ENCODE results near the gene KCNN1.
A peak's percentile ranks its signal among the peaks of the same experiment; 100 is the strongest.

Gene KCNN1

DNA sequence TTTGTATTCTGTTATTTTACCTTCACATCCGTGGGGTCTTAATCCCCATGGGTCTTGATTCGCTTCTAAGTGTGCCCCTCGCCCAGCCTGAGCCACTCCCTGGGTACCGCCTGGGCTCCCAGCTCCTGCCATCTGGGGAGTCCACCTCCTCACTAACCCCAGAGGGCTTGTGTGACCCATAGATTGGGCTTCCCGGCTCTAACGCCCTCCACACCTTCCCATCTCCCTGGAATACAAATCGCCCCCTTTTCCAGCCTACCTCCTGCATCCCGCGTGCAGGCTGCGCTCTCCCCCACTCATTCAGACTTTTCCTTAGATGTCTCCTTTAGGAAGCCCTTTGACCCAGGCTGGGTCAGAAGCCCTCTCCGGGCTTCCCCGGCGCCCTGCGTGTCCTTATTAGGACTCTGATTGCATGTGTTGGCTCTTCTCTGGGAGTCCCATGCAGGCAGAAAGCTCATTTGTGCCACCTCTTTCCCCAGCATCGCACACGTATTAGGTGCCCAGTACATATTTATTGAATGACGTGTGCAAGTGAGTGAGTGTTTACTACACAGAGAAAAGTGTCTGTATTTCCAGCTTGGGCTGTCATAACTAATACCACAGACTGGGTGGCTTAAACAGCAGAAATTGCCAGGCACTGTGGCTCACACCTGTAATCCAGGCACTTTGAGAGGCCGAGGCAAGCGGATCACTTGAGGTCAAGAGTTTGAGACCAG is 33.3 kb upstream of the KCNN1 start:
- no peaks in the 10 kb centered on the region for H3K9me3 ChIP-seq (ENCODE audit: control insufficient read depth, low read length)
- H3K4me3 ChIP-seq (ENCODE audit: insufficient read depth, low read depth, low read length), result peak overlapping the region; percentile 82
- WGBS, 2 experiments, result 32 to 33% methylated on average over 19 of the region's 19 CpGs
- peaks cover 5% of the 10 kb centered on the region for H3K4me1 ChIP-seq (ENCODE audit: control insufficient read depth, insufficient read depth, low read length)
- H3K27ac ChIP-seq (ENCODE audit: insufficient read depth, low read depth, low read length, poor library complexity, severe bottlenecking), result no peak overlapping the region
- no peaks in the 10 kb centered on the region for H3K27me3 ChIP-seq (ENCODE audit: control insufficient read depth, insufficient read depth, low read length, poor library complexity, severe bottlenecking)
- H3K36me3 ChIP-seq (ENCODE audit: control insufficient read depth, insufficient read depth, low read length), result no peaks in the 10 kb centered on the region

GRCh38 chr19:17936379-17936778 is 30.5 kb upstream of the KCNN1 start:
- peaks cover 8% of the 10 kb centered on the region for H3K36me3 ChIP-seq (ENCODE audit: control insufficient read depth, insufficient read depth, low read length)
- WGBS, 2 experiments, result 95% methylated on average over 21 of the region's 21 CpGs

DNA sequence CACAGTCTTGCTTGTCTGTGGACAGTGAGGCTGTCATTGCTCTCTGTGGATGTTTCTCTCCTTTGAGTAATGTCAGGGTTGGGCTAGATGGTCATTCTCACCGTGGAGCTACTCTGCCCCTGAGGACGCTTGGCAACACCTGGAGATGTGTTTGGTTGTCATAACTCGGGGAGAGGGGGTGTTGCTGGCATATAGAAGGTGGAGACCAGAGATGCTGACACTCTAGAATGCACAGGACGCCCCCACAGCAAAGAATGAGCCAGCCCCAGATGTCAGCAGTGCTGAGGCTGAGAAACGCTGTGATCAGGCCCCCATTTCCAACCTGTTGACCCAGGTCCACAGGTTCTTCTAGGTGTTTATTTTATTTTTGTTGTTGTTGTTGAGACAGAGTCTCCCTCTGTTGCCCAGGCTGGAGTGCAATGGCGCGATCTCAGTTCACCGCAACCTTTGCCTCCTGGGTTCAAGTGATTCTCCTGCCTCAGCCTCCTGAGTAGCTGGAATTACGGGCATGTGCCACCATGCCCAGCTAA is 29.5 kb upstream of the KCNN1 start:
- Histone ChIP-seq H3K36me3 (ENCODE audit: control insufficient read depth, insufficient read depth, low read length) (peaks cover 8% of the 10 kb centered on the region), H3K27ac (ENCODE audit: insufficient read depth, low read depth, low read length, poor library complexity, severe bottlenecking) (no peak overlapping the region), H3K4me1 (ENCODE audit: control insufficient read depth, insufficient read depth, low read length) (peaks cover 5% of the 10 kb centered on the region), H3K27me3 (ENCODE audit: control insufficient read depth, insufficient read depth, low read length, poor library complexity, severe bottlenecking) (no peaks in the 10 kb centered on the region), H3K9me3 (ENCODE audit: control insufficient read depth, low read length) (no peaks in the 10 kb centered on the region), H3K4me3 (ENCODE audit: insufficient read depth, low read depth, low read length) (no peak overlapping the region)
- 94 to 95% methylated on average over 9 of the region's 9 CpGs for whole genome bisulfite sequencing, 2 experiments

More at GRCh38 chr19:17936379-17936778, 30.5 kb upstream of the KCNN1 start:
- H3K4me3 ChIP-seq (ENCODE audit: insufficient read depth, low read depth, low read length), result no peak overlapping the region
- no peaks in the 10 kb centered on the region for H3K27me3 ChIP-seq (ENCODE audit: control insufficient read depth, insufficient read depth, low read length, poor library complexity, severe bottlenecking)
- H3K27ac ChIP-seq (ENCODE audit: insufficient read depth, low read depth, low read length, poor library complexity, severe bottlenecking), result no peak overlapping the region
- no peaks in the 10 kb centered on the region for H3K9me3 ChIP-seq (ENCODE audit: control insufficient read depth, low read length)
- H3K4me1 ChIP-seq (ENCODE audit: control insufficient read depth, insufficient read depth, low read length), result peaks cover 5% of the 10 kb centered on the region

GRCh38 chr19:17938092-17938845 is 28.6 kb upstream of the KCNN1 start:
- Histone ChIP-seq H3K27me3 (ENCODE audit: control insufficient read depth, insufficient read depth, low read length, poor library complexity, severe bottlenecking) (no peaks in the 10 kb centered on the region), H3K36me3 (ENCODE audit: control insufficient read depth, insufficient read depth, low read length) (peaks cover 8% of the 10 kb centered on the region), H3K27ac (ENCODE audit: insufficient read depth, low read depth, low read length, poor library complexity, severe bottlenecking) (no peak overlapping the region), H3K9me3 (ENCODE audit: control insufficient read depth, low read length) (no peaks in the 10 kb centered on the region), H3K4me1 (ENCODE audit: control insufficient read depth, insufficient read depth, low read length) (peaks cover 5% of the 10 kb centered on the region), H3K4me3 (ENCODE audit: insufficient read depth, low read depth, low read length) (no peak overlapping the region)
- WGBS, 2 experiments, result 60 to 68% methylated on average over 7 of the region's 7 CpGs

DNA sequence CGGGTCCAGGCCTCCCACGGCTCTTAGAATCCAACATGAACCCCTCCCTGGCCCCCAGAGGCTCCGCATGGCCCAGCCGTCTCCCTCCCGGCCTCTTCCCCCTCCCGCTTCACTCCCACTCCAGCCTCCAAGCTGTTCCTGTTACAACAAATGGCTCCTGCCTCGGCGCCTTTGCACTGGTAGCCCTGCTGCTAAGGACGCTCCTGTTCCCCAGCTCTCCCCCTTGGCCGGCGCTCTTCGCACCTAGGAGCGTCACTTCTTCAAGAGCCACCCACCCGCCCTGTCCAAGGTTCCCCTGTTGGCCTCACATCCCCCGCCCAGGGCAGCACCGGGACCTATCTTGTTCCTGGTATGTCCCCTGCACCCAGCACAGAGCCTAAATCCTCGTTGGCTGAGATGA is 24.7 kb upstream of the KCNN1 start:
- Histone ChIP-seq H3K4me1 (ENCODE audit: control insufficient read depth, insufficient read depth, low read length) (no peaks in the 10 kb centered on the region), H3K4me3 (ENCODE audit: insufficient read depth, low read depth, low read length) (no peak overlapping the region), H3K27ac (ENCODE audit: insufficient read depth, low read depth, low read length, poor library complexity, severe bottlenecking) (no peak overlapping the region), H3K27me3 (ENCODE audit: control insufficient read depth, insufficient read depth, low read length, poor library complexity, severe bottlenecking) (no peaks in the 10 kb centered on the region), H3K9me3 (ENCODE audit: control insufficient read depth, low read length) (no peaks in the 10 kb centered on the region), H3K36me3 (ENCODE audit: control insufficient read depth, insufficient read depth, low read length) (peaks cover 13% of the 10 kb centered on the region)
- WGBS, 2 experiments, result 92% methylated on average over 17 of the region's 17 CpGs

GRCh38 chr19:17942582-17943273 is 24.2 kb upstream of the KCNN1 start:
- H3K36me3 ChIP-seq (ENCODE audit: control insufficient read depth, insufficient read depth, low read length), result peaks cover 13% of the 10 kb centered on the region

GRCh38 chr19:17943274-17944221 is 23.4 kb upstream of the KCNN1 start:
- no peak overlapping the region for H3K27ac ChIP-seq (ENCODE audit: insufficient read depth, low read depth, low read length, poor library complexity, severe bottlenecking)
- H3K27me3 ChIP-seq (ENCODE audit: control insufficient read depth, insufficient read depth, low read length, poor library complexity, severe bottlenecking), result peaks cover 3% of the 10 kb centered on the region
- peaks cover under 1% of the 10 kb centered on the region for H3K4me1 ChIP-seq (ENCODE audit: control insufficient read depth, insufficient read depth, low read length)
- WGBS, 2 experiments, result 91 to 94% methylated on average over 57 of the region's 57 CpGs
- no peaks in the 10 kb centered on the region for H3K9me3 ChIP-seq (ENCODE audit: control insufficient read depth, low read length)
- H3K4me3 ChIP-seq (ENCODE audit: insufficient read depth, low read depth, low read length), result no peak overlapping the region
- H3K36me3 ChIP-seq (ENCODE audit: control insufficient read depth, insufficient read depth, low read length), result peaks cover 13% of the 10 kb centered on the region

More at GRCh38 chr19:17942582-17943273, 24.2 kb upstream of the KCNN1 start:
- H3K9me3 ChIP-seq (ENCODE audit: control insufficient read depth, low read length), result no peaks in the 10 kb centered on the region
- no peak overlapping the region for H3K4me3 ChIP-seq (ENCODE audit: insufficient read depth, low read depth, low read length)
- no peaks in the 10 kb centered on the region for H3K27me3 ChIP-seq (ENCODE audit: control insufficient read depth, insufficient read depth, low read length, poor library complexity, severe bottlenecking)
- WGBS, 2 experiments, result 95 to 96% methylated on average over 40 to 41 of the region's 41 CpGs
- no peaks in the 10 kb centered on the region for H3K4me1 ChIP-seq (ENCODE audit: control insufficient read depth, insufficient read depth, low read length)
- no peak overlapping the region for H3K27ac ChIP-seq (ENCODE audit: insufficient read depth, low read depth, low read length, poor library complexity, severe bottlenecking)

DNA sequence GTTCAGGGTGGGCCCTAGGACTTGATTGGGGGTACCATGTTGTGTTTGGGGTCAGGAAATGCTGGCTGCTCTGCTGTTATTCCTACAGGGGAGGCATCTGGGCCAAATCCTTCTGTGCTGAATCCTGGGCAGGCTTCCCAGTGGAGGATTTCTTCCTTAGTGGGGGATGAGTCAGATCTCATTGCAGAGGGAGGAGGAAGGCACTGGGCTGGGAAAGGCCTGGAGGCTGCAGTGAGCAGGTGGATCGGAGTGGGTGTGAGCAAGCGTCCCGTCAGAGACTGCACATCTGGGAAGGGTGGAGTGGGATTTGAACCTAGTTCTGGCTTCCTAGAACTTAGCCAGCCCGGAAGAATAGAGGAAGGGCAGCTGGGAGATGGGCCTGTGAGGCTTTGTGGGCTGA is 22.6 kb upstream of the KCNN1 start:
- no peak overlapping the region for H3K4me3 ChIP-seq (ENCODE audit: insufficient read depth, low read depth, low read length)
- peaks cover 11% of the 10 kb centered on the region for H3K36me3 ChIP-seq (ENCODE audit: control insufficient read depth, insufficient read depth, low read length)
- peaks cover 11% of the 10 kb centered on the region for H3K27me3 ChIP-seq (ENCODE audit: control insufficient read depth, insufficient read depth, low read length, poor library complexity, severe bottlenecking)
- no peaks in the 10 kb centered on the region for H3K9me3 ChIP-seq (ENCODE audit: control insufficient read depth, low read length)
- peaks cover 8% of the 10 kb centered on the region for H3K4me1 ChIP-seq (ENCODE audit: control insufficient read depth, insufficient read depth, low read length)
- 95 to 97% methylated on average over 4 of the region's 4 CpGs for WGBS, 2 experiments
- H3K27ac ChIP-seq (ENCODE audit: insufficient read depth, low read depth, low read length, poor library complexity, severe bottlenecking), result no peak overlapping the region

DNA sequence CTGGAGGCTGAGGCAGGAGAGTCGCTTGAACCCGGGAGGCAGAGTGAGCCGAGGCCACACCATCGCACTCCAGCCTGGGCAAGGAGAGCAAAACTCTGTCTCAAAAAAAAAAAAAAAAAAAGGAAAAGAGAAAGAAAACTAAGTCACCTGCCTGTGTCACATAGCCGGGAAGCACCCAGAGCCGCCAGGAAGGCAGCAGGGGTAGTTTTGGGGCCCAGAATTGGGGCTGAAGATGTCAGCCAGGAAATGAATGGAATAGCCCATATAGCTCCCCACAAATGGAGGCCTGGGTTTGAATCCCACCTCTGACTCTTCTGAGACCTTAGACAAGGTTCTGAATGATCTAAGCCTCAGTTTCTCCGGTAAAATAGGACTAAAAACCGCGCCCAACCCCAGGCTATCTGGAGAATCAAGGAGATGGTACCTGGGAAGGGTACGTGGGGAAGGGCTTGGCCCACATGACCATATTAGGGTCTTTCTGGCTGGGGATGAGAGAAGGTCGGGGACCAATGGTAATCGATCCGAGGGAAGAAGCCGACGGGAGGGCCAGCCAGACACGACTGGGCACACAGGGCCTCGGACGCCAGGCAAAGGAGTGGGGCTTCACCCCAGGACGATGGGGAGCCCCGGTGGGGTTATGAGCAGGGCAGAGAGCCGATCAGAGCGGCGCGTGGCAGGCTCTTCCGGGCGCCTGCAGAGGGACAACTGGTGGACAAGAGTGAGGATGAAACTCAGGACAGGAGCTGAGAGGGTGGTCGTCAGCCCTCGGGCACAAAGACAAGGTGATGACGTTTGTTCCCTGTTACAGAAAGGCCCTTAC is 19.7 kb upstream of the KCNN1 start:
- 23 to 24% methylated on average over 29 of the region's 29 CpGs for WGBS, 2 experiments
- Histone ChIP-seq H3K27me3 (ENCODE audit: control insufficient read depth, insufficient read depth, low read length, poor library complexity, severe bottlenecking) (peaks cover 39% of the 10 kb centered on the region), H3K36me3 (ENCODE audit: control insufficient read depth, insufficient read depth, low read length) (peaks cover 5% of the 10 kb centered on the region), H3K27ac (ENCODE audit: insufficient read depth, low read depth, low read length, poor library complexity, severe bottlenecking) (peak overlapping the region; percentile 88), H3K4me1 (ENCODE audit: control insufficient read depth, insufficient read depth, low read length) (peaks cover 33% of the 10 kb centered on the region), H3K4me3 (ENCODE audit: insufficient read depth, low read depth, low read length) (peak overlapping the region; percentile 45), H3K9me3 (ENCODE audit: control insufficient read depth, low read length) (no peaks in the 10 kb centered on the region)
